Measurements from ENCODE around the gene CACNA1A.
A peak's percentile ranks its signal among the peaks of the same experiment; 100 is the strongest.
"Not testable (repeated sequence)": the region's sequence is repeated elsewhere in the genome, so short reads cannot be mapped to it uniquely, and the experiment has no call there.

CACNA1A gene

GRCh38 chr19:13420780-13421179 is 85.5 kb downstream of the CACNA1A start:
- DNase-seq, result no peak

- DNase-seq, result no peak
Observed at GRCh38 chr19:13417054-13417453, 89.2 kb downstream of the CACNA1A start.

- DNase-seq, result no peak
Observed at GRCh38 chr19:13411899-13412298, 94.4 kb downstream of the CACNA1A start.

- no peak for DNase-seq
Observed at GRCh38 chr19:13410946-13411345, 95.3 kb downstream of the CACNA1A start.

- DNase-seq, result peak in 1 of 2 experiments; percentile 19
Observed at GRCh38 chr19:13408889-13409518, 97.3 kb downstream of the CACNA1A start.

- DNase-seq, result no peak
Observed at GRCh38 chr19:13404236-13404635, 102.0 kb downstream of the CACNA1A start.

- DNase-seq, result peak in 1 of 2 experiments; percentile 0
Observed at GRCh38 chr19:13401388-13401787, 104.9 kb downstream of the CACNA1A start.

GRCh38 chr19:13400296-13400695 is 106.0 kb downstream of the CACNA1A start:
- DNase-seq, result no peak

- DNase-seq, result no peak
Observed at GRCh38 chr19:13399746-13400145, 106.5 kb downstream of the CACNA1A start.

- DNase-seq, result no peak
Observed at GRCh38 chr19:13398780-13399726, 107.2 kb downstream of the CACNA1A start.

GRCh38 chr19:13398182-13398581 is 108.1 kb downstream of the CACNA1A start:
- DNase-seq, result no peak

- peak in 1 of 2 experiments; percentile 9 for DNase-seq
Observed at GRCh38 chr19:13396250-13397080, 109.8 kb downstream of the CACNA1A start.

GRCh38 chr19:13382633-13382938 is 123.7 kb downstream of the CACNA1A start:
- no peak for DNase-seq

- DNase-seq, result no peak
Observed at GRCh38 chr19:13381827-13382632, 124.2 kb downstream of the CACNA1A start.

- DNase-seq, result no peak
Observed at GRCh38 chr19:13376537-13376936, 129.7 kb downstream of the CACNA1A start.

GRCh38 chr19:13373599-13373998 is 132.7 kb downstream of the CACNA1A start:
- no peak for DNase-seq

- no peak for DNase-seq
Observed at GRCh38 chr19:13370948-13371347, 135.3 kb downstream of the CACNA1A start.

- DNase-seq, result no peak
Observed at GRCh38 chr19:13366529-13367143, 139.6 kb downstream of the CACNA1A start.

GRCh38 chr19:13363954-13364353 is 142.3 kb downstream of the CACNA1A start:
- DNase-seq, result no peak

GRCh38 chr19:13363245-13363644 is 143.0 kb downstream of the CACNA1A start:
- DNase-seq, result no peak

- no peak for DNase-seq
Observed at GRCh38 chr19:13362668-13363067, 143.6 kb downstream of the CACNA1A start.

GRCh38 chr19:13361726-13362125 is 144.6 kb downstream of the CACNA1A start:
- not testable (repeated sequence) for DNase-seq
